Coronary artery (tissue), 2 donors: ENCODE data around the gene SPATA20.

ENCODE experiments used
- DNase-seq: peaks from one replicate; pipeline ENCODE4 v3.0.0-alpha.2; 2017; ENCODE audit warnings: low spot score
- H3K27ac ChIP-seq, 2 donors: fragments of 200-600 bp; sonication (generic); one replicate each; pipeline ENCODE4 v1.5.1; 2016 to 2019
- H3K4me3 ChIP-seq: fragments of 200-600 bp; sonication (generic); 2 replicates; pipeline ENCODE4 v1.5.1; 2016; ENCODE audit warnings: mild to moderate bottlenecking, moderate library complexity
- CTCF ChIP-seq: fragments of 200-600 bp; sonication (generic); IDR thresholded peaks from one replicate; pipeline ENCODE4 v1.5.1; 2019; ENCODE audit warnings: antibody characterized with exemption

SPATA20 gene

GRCh38 chr17:50551884-50552283 lies 4.9 kb downstream of the SPATA20 start:
- Histone ChIP-seq H3K4me3 (no peak overlapping the region), H3K27ac (no peak overlapping the region)
- no peak for TF ChIP-seq CTCF
- DNase-seq = no peak

- no peak for TF ChIP-seq CTCF
- DNase-seq = no peak
These were observed 7.2 kb downstream of the SPATA20 start for GRCh38 chr17:50554201-50554600.

GRCh38 chr17:50556803-50557202 lies 9.8 kb downstream of the SPATA20 start:
- DNase-seq = no peak
- Histone ChIP-seq H3K27ac (no peak overlapping the region), H3K4me3 (no peak overlapping the region)
- TF ChIP-seq CTCF = no peak

More at GRCh38 chr17:50554201-50554600, 7.2 kb downstream of the SPATA20 start:
- no peak overlapping the region for H3K27ac ChIP-seq
- H3K4me3 ChIP-seq = no peak overlapping the region

GRCh38 chr17:50557630-50558029 lies 10.7 kb downstream of the SPATA20 start:
- Histone ChIP-seq H3K4me3 (no peak overlapping the region), H3K27ac (no peak overlapping the region)
- no peak for TF ChIP-seq CTCF
- DNase-seq = no peak

- no peak overlapping the region for H3K27ac ChIP-seq
- no peak for DNase-seq
- TF ChIP-seq CTCF = no peak
- no peak overlapping the region for H3K4me3 ChIP-seq
These were observed 11.1 kb downstream of the SPATA20 start for GRCh38 chr17:50558091-50558490.

GRCh38 chr17:50558581-50558940 lies 11.6 kb downstream of the SPATA20 start:
- Histone ChIP-seq H3K4me3 (peak overlapping the region; percentile 72), H3K27ac (no peak overlapping the region)
- no peak for TF ChIP-seq CTCF
- DNase-seq = no peak

- Histone ChIP-seq H3K27ac (no peak overlapping the region), H3K4me3 (peak overlapping the region; percentile 72)
- no peak for DNase-seq
- TF ChIP-seq CTCF = no peak
These were observed 12.1 kb downstream of the SPATA20 start for GRCh38 chr17:50558941-50559614.
